Vagina (tissue), 2 donors: ENCODE measurements around the gene ZNF17.

ENCODE experiments used
- POLR2A ChIP-seq, 2 donors: fragments of 450-650 bp; IDR thresholded peaks; one replicate each; pipeline ENCODE4 v1.6.1; 2017; ENCODE audit warnings: antibody characterized with exemption in 2 of 2, mild to moderate bottlenecking in 2 of 2, moderate library complexity in 2 of 2
- POLR2AphosphoS5 ChIP-seq, 2 donors: sonication (generic); formaldehyde crosslinking; IDR thresholded peaks; one replicate each; pipeline ENCODE4 v1.9.0; 2017; ENCODE audit warnings: antibody characterized with exemption in 2 of 2, mild to moderate bottlenecking in 2 of 2, low read depth in 1 of 2; ENCODE audit not compliant: insufficient read depth in 1 of 2
- TF ChIP-seq, protein P1 (sequence below), 3 experiments: fragments of 450-650 bp in 2 of 3; fragments of 200-600 bp in 1 of 3; sonication (generic) in 1 of 3; IDR thresholded peaks; one replicate each; pipeline ENCODE4 v1.5.1; 2017 to 2019; ENCODE audit warnings: antibody characterized with exemption in 3 of 3, mild to moderate bottlenecking in 2 of 3, moderate library complexity in 2 of 3

DNA sequence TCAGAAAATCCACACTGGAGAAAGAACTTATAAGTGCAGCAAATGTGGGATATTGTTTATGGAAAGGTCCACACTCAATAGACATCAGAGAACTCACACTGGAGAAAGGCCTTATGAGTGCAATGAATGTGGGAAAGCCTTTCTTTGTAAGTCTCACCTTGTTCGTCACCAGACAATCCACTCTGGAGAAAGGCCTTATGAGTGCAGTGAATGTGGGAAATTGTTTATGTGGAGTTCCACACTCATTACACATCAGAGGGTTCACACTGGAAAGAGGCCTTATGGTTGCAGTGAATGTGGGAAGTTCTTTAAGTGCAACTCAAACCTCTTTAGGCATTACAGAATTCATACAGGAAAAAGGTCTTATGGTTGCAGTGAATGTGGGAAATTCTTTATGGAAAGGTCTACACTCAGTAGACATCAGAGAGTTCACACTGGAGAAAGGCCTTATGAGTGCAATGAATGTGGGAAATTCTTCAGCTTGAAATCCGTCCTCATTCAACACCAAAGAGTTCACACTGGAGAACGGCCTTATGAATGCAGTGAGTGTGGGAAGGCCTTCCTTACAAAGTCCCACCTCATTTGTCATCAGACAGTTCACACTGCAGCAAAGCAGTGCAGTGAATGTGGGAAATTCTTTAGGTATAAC, 33.3 kb upstream of the ZNF17 start:
- TF ChIP-seq, protein P1, sequence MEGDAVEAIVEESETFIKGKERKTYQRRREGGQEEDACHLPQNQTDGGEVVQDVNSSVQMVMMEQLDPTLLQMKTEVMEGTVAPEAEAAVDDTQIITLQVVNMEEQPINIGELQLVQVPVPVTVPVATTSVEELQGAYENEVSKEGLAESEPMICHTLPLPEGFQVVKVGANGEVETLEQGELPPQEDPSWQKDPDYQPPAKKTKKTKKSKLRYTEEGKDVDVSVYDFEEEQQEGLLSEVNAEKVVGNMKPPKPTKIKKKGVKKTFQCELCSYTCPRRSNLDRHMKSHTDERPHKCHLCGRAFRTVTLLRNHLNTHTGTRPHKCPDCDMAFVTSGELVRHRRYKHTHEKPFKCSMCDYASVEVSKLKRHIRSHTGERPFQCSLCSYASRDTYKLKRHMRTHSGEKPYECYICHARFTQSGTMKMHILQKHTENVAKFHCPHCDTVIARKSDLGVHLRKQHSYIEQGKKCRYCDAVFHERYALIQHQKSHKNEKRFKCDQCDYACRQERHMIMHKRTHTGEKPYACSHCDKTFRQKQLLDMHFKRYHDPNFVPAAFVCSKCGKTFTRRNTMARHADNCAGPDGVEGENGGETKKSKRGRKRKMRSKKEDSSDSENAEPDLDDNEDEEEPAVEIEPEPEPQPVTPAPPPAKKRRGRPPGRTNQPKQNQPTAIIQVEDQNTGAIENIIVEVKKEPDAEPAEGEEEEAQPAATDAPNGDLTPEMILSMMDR (IDR thresholded peaks at IDR 0.05), result no peak
- TF ChIP-seq POLR2AphosphoS5 (IDR thresholded peaks at IDR 0.05; ENCODE audit: insufficient read depth in 1 of 2, low read depth in 1 of 2) (no peak), POLR2A (IDR thresholded peaks at IDR 0.05) (no peak)
